Measurements from ENCODE around the gene PPP1R13B. TPM values are rescaled to one million over a fixed set of nuclear protein-coding genes. Genes with fewer than 3 reads are reported as not detected.

PPP1R13B gene
- total RNA-seq, 3 donors from 2014 or later = 49.6 to 65.5 (median 52.1) TPM

DNA sequence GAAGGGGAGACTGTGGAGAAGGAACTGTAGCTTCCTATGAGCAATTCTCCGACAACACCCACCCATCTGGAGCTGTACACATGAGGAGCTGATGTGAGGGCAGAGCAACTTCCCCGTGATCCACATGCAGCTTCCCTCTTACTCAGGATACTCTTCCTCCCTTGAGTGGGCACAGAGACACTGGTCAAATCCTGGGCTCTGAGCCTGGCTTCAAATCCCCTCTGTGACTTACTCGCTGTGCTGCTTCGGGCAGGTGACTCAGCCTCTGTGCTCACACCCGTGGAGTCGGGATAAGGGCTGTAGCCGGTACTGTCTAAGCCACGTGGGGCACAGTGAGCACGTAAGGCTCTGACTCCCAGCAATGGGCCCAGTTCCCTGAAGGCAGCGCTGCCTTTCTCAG, 100.7 kb downstream of the PPP1R13B start:
- TF ChIP-seq CTCF (IDR thresholded peaks at IDR 0.05) = no peak
- H3K4me3 ChIP-seq = no peak overlapping the region
- H3K9me3 ChIP-seq = no peaks in the 10 kb centered on the region
- ATAC-seq (no peak), DNase-seq (no peak)
- H3K36me3 ChIP-seq (ENCODE audit: low read depth) = no peaks in the 10 kb centered on the region
- intact Hi-C loops (cut with DNase I, micrococcal nuclease) = no loop called here
- no peaks in the 10 kb centered on the region for H3K4me1 ChIP-seq (ENCODE audit: low read depth)

DNA sequence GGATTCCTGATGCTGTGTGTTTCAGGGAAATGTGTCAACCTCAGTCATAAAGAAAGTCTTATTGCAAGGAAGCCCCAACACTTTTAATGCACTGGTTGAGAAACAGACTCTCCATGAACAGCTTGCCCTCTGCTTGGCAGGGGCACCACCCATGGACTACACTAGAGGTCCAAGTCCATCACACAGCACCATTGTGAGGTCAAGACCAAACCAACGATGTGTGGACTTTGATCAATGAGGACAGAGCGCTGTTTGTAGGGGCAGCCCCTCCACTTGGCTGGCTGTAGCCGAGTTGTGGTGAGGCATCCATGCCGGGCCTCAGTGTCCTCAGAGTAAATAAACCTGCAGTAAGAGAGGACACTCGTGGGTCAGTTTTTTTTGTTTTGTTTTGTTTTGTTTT, 102.0 kb downstream of the PPP1R13B start:
- intact Hi-C loops (cut with DNase I, micrococcal nuclease) = no loop called here
- DNase-seq (no peak), ATAC-seq (peak; percentile 74)
- TF ChIP-seq CTCF (IDR thresholded peaks at IDR 0.05) = no peak
- Histone ChIP-seq H3K36me3 (ENCODE audit: low read depth) (no peaks in the 10 kb centered on the region), H3K4me1 (ENCODE audit: low read depth) (no peaks in the 10 kb centered on the region), H3K4me3 (no peak overlapping the region), H3K9me3 (no peaks in the 10 kb centered on the region)

GRCh38 chr14:103744621-103745395, 102.6 kb downstream of the PPP1R13B start:
- no peak for ATAC-seq
- DNase-seq = no peak
- Histone ChIP-seq H3K4me3 (no peak overlapping the region), H3K36me3 (ENCODE audit: low read depth) (no peaks in the 10 kb centered on the region), H3K4me1 (ENCODE audit: low read depth) (no peaks in the 10 kb centered on the region), H3K9me3 (no peaks in the 10 kb centered on the region)
- TF ChIP-seq CTCF (IDR thresholded peaks at IDR 0.05) = no peak
- intact Hi-C loops (cut with DNase I, micrococcal nuclease) = no loop called here

- H3K36me3 ChIP-seq (ENCODE audit: low read depth) = no peaks in the 10 kb centered on the region
- intact Hi-C loops (cut with DNase I, micrococcal nuclease) = no loop called here
- DNase-seq (no peak), ATAC-seq (no peak)
- no peaks in the 10 kb centered on the region for H3K9me3 ChIP-seq
- H3K4me1 ChIP-seq (ENCODE audit: low read depth) = no peaks in the 10 kb centered on the region
- no peak overlapping the region for H3K4me3 ChIP-seq
- no peak for TF ChIP-seq CTCF (IDR thresholded peaks at IDR 0.05)
Measured at GRCh38 chr14:103743691-103744090, 103.7 kb downstream of the PPP1R13B start.

- no peak for DNase-seq
Measured at GRCh38 chr14:103742499-103743255, 104.7 kb downstream of the PPP1R13B start.

More at GRCh38 chr14:103742499-103743255, 104.7 kb downstream of the PPP1R13B start:
- intact Hi-C loops (cut with DNase I, micrococcal nuclease) = no loop called here
- H3K36me3 ChIP-seq (ENCODE audit: low read depth) = no peaks in the 10 kb centered on the region
- no peaks in the 10 kb centered on the region for H3K9me3 ChIP-seq
- TF ChIP-seq CTCF (IDR thresholded peaks at IDR 0.05) = no peak
- no peak for ATAC-seq
- H3K4me3 ChIP-seq = no peak overlapping the region
- no peaks in the 10 kb centered on the region for H3K4me1 ChIP-seq (ENCODE audit: low read depth)

Data from mucosa of descending colon (tissue), 3 donors.